ENCODE results near the gene CHMP1A. TPM values are rescaled to one million over a fixed set of nuclear protein-coding genes. Genes with fewer than 3 reads are reported as not detected.

Gene CHMP1A
- total and polyA plus RNA-seq, 2 of the 8 experiments (the other 6 are each of a cell fraction or from before 2014, with no cell fraction given): 64.4 to 75.8 TPM

DNA sequence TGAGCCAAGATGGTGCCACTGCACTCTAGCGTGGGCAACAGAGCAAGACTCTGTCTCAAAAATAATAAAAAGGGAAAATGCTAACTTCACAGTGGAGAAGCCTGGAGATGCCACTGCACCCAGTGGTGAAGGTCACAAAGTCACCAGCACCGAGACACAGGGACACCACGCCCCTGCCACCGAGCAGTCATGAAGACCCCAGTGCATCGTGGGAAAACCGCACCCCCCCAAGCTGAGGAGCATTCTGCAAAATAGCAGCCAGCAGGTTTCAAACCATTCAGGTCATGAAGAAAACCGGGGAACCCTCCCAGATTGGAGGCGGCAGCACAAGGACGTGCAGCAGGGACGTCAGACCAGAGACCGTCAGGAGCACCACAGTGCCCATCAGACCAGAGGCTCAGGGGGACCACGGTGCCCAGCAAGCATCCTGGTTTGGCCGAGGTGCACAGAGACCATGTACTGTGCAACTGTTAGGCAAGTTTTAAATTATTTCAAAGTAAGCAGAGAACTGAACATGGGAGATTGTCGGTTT lies 13.7 kb downstream of the CHMP1A start (continued):
- TF ChIP-seq, protein P1, sequence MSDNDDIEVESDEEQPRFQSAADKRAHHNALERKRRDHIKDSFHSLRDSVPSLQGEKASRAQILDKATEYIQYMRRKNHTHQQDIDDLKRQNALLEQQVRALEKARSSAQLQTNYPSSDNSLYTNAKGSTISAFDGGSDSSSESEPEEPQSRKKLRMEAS (IDR thresholded peaks at IDR 0.05): no peak
- TF ChIP-seq SP2 (IDR thresholded peaks at IDR 0.05; ENCODE audit: low read length) (no peak), TEAD4 (IDR thresholded peaks at IDR 0.05; ENCODE audit: low read depth, low read length) (no peak), EZH2 (IDR thresholded peaks at IDR 0.05; ENCODE audit: low read depth, low read length, severe bottlenecking) (no peak), BCL11A (IDR thresholded peaks at IDR 0.05; ENCODE audit: low read depth in 2 of 2, low read length in 2 of 2) (no peak)

Measured in H1 (cell line).